GM19023 (cell line): ENCODE measurements around the gene TDO2.

Experiments
- ATAC-seq: cut with Tn5 transposase; IDR thresholded peaks from one replicate; pipeline ENCODE4 v1.9.1; 2021; ENCODE audit warnings: mild to moderate bottlenecking, moderate library complexity; ENCODE audit not compliant: unreplicated experiment

TDO2 gene

GRCh38 chr4:155952501-155952901, 49.0 kb downstream of the TDO2 start:
- ATAC-seq, result no peak

- peak; percentile 94 for ATAC-seq
Measured at GRCh38 chr4:155953151-155954117, 49.9 kb downstream of the TDO2 start, which contains the start of gene CTSO. CTSO (minus strand) TSS chr4:155953866; CDS start chr4:155953847, 19 bp downstream.

- no peak for ATAC-seq
Measured at GRCh38 chr4:155954118-155954685, 50.7 kb downstream of the TDO2 start.

DNA sequence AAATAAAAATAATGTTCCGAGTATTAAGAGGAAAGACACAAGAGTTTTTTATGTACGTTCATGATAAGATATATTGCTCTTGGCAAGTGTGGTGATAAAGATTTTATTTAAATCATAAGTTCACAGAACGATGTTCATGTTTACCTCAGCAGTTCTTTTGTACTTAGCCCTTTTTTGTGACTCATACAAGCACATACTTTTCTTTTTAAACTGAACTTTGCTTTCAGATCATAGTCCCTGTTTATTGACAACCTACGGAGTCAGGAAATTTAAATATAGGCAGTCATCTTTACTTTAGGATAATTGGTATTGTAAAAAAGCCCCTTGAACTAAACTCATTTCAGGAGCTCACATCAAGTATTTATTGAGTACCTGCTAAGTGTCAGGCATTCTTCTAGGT, 51.4 kb downstream of the TDO2 start:
- no peak for ATAC-seq

- no peak for ATAC-seq
Measured at GRCh38 chr4:155956461-155956860, 53.0 kb downstream of the TDO2 start.

DNA sequence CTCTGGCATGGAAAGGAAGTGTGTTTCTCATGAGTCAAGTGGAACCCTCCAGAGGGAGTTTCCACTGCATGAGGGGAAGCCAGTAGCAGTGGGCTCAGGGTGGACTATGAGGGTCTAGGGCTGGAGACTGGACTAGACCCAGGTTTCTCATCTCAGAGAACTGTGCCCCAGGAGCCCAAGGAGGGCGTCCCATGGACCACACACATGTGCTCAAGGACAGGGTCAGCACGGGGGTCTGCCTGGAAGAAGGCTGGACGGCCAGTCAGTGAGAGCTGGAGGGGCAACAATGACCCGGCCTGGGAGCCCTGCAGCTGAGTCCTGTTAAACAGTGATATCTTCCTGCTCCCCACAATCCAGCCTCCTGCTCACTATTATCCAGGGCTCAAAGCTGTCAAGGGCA, 55.9 kb downstream of the TDO2 start:
- no peak for ATAC-seq

DNA sequence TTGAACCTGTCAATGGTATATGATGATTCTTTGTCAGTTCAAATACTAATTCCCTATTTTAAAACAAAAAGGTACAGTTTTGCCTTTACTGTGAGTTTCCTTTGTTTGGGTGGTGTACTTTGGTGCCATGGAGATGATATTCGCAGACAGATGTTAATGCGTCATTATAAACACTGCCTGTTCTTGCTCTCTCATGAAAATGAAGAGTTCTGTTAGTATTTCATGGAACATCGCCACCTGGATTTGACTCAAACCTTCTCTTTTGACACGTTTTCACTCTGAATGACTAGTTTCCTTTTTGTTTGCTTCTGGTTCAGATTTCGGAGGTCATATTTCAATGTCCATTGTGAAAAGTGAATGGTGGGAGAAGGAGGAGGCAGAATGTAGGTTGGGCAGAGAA, 57.0 kb downstream of the TDO2 start:
- no peak for ATAC-seq

DNA sequence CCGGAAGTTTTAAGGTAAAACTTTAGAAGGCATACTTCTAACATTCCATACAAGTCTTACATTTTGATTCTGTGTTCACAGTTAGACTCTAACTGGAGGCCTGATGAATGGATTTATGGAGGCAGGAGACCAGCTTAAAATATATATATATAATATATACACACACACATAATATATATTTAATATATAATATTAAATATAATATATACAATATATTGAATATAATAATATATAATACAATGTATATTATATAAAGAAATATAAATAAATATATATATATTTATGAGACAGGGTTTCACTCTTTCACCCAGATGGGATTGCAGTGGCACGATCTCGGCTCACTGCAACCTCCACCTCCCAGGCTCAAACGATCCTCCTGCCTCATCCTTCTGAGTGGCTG, 58.1 kb downstream of the TDO2 start:
- no peak for ATAC-seq

- ATAC-seq, result no peak
Measured at GRCh38 chr4:155962767-155963166, 59.3 kb downstream of the TDO2 start.

DNA sequence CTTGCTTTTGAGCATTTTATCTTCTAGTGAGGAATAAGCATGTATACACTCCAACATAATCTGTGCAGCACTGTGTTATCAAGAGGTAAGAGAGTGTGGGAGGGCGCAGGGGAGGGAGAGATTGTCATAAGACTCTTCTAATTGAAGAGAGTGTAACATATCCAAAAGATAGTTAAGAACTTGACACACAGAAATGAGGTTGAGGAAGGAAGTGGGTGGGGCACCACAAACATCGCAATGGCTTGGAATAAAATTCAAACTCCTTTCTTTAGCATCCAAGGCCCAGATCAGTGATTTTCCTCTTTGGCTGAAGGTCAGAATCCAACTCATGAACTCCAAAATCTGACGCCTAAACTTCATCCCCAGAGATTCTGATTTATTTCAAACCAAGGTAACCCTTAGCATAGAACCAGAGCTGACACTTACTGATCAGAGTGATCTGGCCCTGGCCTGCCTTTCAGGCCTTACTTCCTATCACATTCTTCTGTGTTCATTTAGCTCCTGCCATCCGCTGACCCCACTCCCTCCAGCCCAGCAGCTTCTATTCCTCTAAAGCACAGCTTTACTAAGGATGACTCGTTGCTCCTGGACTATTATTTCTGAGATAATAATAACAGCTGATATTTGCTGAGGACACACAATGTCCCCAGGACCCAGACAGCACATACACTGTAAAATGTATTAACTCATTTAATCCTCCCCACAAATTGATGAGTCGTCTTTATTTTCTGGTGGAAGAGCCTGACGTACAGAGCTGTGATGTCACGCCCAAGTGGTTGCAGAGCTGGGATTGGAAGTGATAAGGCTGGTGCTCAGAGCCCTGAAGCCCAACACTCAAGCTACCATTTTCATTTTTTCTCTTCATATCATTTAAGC, 60.8 kb downstream of the TDO2 start:
- no peak for ATAC-seq

DNA sequence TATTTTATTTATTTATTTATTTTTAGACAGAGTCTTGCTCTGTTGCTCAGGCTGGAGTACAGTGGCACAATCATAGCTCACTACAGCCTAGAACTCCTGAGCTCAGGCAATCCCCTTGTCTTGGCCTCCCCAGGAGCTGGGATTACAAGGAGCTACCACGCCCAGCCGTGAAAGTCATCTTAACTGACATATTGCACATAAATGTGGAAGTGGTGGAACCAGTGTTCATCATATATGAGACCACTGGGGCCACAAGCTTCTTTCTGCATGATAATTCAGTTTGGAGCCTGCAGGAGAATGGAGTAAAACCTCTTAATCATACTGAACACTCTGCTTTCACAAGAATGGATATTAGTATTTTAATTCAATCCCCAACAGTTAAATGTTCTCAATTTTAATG, 62.7 kb downstream of the TDO2 start:
- ATAC-seq, result no peak

- ATAC-seq, result no peak
Measured at GRCh38 chr4:155966731-155967395, 63.4 kb downstream of the TDO2 start.
